B cell (primary cell): Measurements from ENCODE around the gene EFNA3. TPM values are rescaled to one million over a fixed set of nuclear protein-coding genes. Genes with fewer than 3 reads are reported as not detected.

Experiments
- ATAC-seq: fragments of 200-7000 bp; cut with Tn5 transposase; one replicate; pipeline ENCODE4 v1.10.0; 2021; ENCODE audit warnings: low read depth, mild to moderate bottlenecking, moderate number of reproducible peaks, moderate library complexity
- CTCF ChIA-PET: fragments of 350-600 bp; sonication (Branson Sonifier 250); formaldehyde crosslinking; loops from one replicate; lab custom pipeline; 2021; ENCODE audit warnings: antibody characterized with exemption, inconsistent platforms; lab: Charles Lee
- POLR2A ChIA-PET: fragments of 350-600 bp; sonication (Branson Sonifier 250); formaldehyde crosslinking; loops from one replicate; lab custom pipeline; 2021; ENCODE audit warnings: antibody characterized with exemption; lab: Charles Lee
- DNase-seq: peaks from one replicate; pipeline ENCODE4 v3.0.0; 2013
- H2AFZ ChIP-seq: 2 replicates; pipeline ENCODE4 v1.6.1; 2012; ENCODE audit warnings: mild to moderate bottlenecking, low read depth, low read length; ENCODE audit not compliant: insufficient read depth, poor library complexity, severe bottlenecking
- H3K27ac ChIP-seq, 2 donors: 1 replicate in 1 of 2; 2 replicates in 1 of 2; pipeline ENCODE4 v1.5.1; 2012 to 2013; ENCODE audit warnings: low read length in 2 of 2, mild to moderate bottlenecking in 2 of 2, moderate library complexity in 1 of 2
- H3K27me3 ChIP-seq, 4 experiments: fragments of 200-600 bp in 1 of 4; sonication (generic) in 1 of 4; replicated peaks in 1 of 4; 1 replicate in 2 of 4; 2 replicates in 2 of 4; pipeline versions ENCODE4 v1.6.1 to v1.7.0; 2013 to 2016; ENCODE audit warnings: low read length in 3 of 4, mild to moderate bottlenecking in 2 of 4, mixed read lengths in 1 of 4, moderate library complexity in 1 of 4; ENCODE audit not compliant: insufficient read depth in 4 of 4, control insufficient read depth in 3 of 4; ENCODE audit errors: control extremely low read depth in 1 of 4
- H3K36me3 ChIP-seq, 2 experiments: replicated peaks in 1 of 2; 1 replicate in 1 of 2; 2 replicates in 1 of 2; pipeline versions ENCODE4 v1.6.1 to v1.7.1; 2013; ENCODE audit warnings: low read length in 1 of 2; ENCODE audit not compliant: insufficient read depth in 2 of 2, control insufficient read depth in 1 of 2; ENCODE audit errors: control extremely low read depth in 1 of 2, extremely low read depth in 1 of 2
- H3K4me1 ChIP-seq, 2 donors: fragments of 200-600 bp in 1 of 2; sonication (generic) in 1 of 2; 1 replicate in 1 of 2; 2 replicates in 1 of 2; pipeline versions ENCODE4 v1.5.1 to v1.6.1; 2013 to 2017; ENCODE audit warnings: low read length in 2 of 2; ENCODE audit not compliant: control insufficient read depth in 2 of 2, insufficient read depth in 2 of 2
- H3K4me2 ChIP-seq: replicated peaks from 2 replicates; pipeline ENCODE3; 2012; ENCODE audit warnings: mild to moderate bottlenecking, low read depth, low read length; ENCODE audit not compliant: poor library complexity, severe bottlenecking
- H3K4me3 ChIP-seq, 5 experiments: fragments of 200-600 bp in 1 of 5; sonication (generic) in 1 of 5; 1 replicate in 3 of 5; 2 replicates in 2 of 5; pipeline versions ENCODE4 v1.5.1 to v1.7.0; 2011 to 2016; ENCODE audit warnings: low read length in 4 of 5, mild to moderate bottlenecking in 4 of 5, low read depth in 2 of 5, control low read depth in 1 of 5, moderate library complexity in 1 of 5; ENCODE audit not compliant: insufficient read depth in 1 of 5; ENCODE audit errors: control extremely low read depth in 1 of 5, extremely low read depth in 1 of 5
- H3K79me2 ChIP-seq: fragments of 200-600 bp; sonication (generic); one replicate; pipeline ENCODE4 v1.6.0; 2016; ENCODE audit warnings: low read length; ENCODE audit not compliant: control insufficient read depth, insufficient read depth
- H3K9ac ChIP-seq: fragments of 200-600 bp; sonication (generic); 2 replicates; pipeline ENCODE4 v1.6.1; 2017; ENCODE audit warnings: mild to moderate bottlenecking, low read length, moderate library complexity
- H3K9me3 ChIP-seq, 3 donors: one replicate each; pipeline versions ENCODE4 v1.6.1 to v1.7.1; 2013; ENCODE audit warnings: low read length in 2 of 3; ENCODE audit not compliant: control insufficient read depth in 2 of 3, insufficient read depth in 1 of 3; ENCODE audit errors: control extremely low read depth in 1 of 3
- H4K20me1 ChIP-seq: 2 replicates; pipeline ENCODE4 v1.6.0; 2012; ENCODE audit warnings: mild to moderate bottlenecking, low read length; ENCODE audit not compliant: insufficient read depth, control insufficient read depth, poor library complexity, severe bottlenecking
- H3K27ac Mint-ChIP-seq: one replicate; pipeline ENCODE4 v1.8.0; 2021; ENCODE audit warnings: mixed read lengths
- H3K27me3 Mint-ChIP-seq: one replicate; pipeline ENCODE4 v1.8.0; 2021; ENCODE audit warnings: mixed read lengths
- H3K4me1 Mint-ChIP-seq: one replicate; pipeline ENCODE4 v1.8.0; 2021; ENCODE audit warnings: mixed read lengths
- H3K4me3 Mint-ChIP-seq: one replicate; pipeline ENCODE4 v1.8.0; 2021; ENCODE audit warnings: mixed read lengths
- H3K9me3 Mint-ChIP-seq: one replicate; pipeline ENCODE4 v1.8.0; 2022; ENCODE audit warnings: mixed read lengths; ENCODE audit not compliant: insufficient read depth
- EZH2 ChIP-seq: IDR thresholded peaks from 2 replicates; pipeline ENCODE4 v1.6.1; 2012; ENCODE audit warnings: borderline replicate concordance, low read depth, mild to moderate bottlenecking, moderate library complexity, low read length; ENCODE audit not compliant: insufficient read depth, poor library complexity, severe bottlenecking
- WGBS: methylation state at CpG from one replicate; pipeline ENCODE4 v1.1.5; 2013; ENCODE audit warnings: missing lambda C conversion rate; ENCODE audit not compliant: insufficient coverage; 5-methylcytosine and 5-hydroxymethylcytosine counted together
- intact Hi-C: fragments of 100-400 bp; cut with micrococcal nuclease; formaldehyde crosslinking; loops from one replicate; pipeline ENCODE4 v1.10.0; 2022
- polyA plus RNA-seq: library from polyadenylated mRNA; depleted of rRNA; stranded (reverse); fragments of >200 nt; gene quantifications from 2 replicates; pipeline ENCODE4 v1.2.3, GENCODE V29; 2012
- total RNA-seq, 2 donors: library from RNA; stranded (reverse); fragments of 120-200 nt in 1 of 2; gene quantifications; 1 replicate in 1 of 2; 2 replicates in 1 of 2; pipeline versions ENCODE4 v1.2.3 to v1.2.4, GENCODE V29; 2013 to 2022
- TF ChIP-seq, protein P1 (sequence below): fragments of 200-600 bp; IDR thresholded peaks from one replicate; pipeline ENCODE4 v1.8.0; 2022; ENCODE audit warnings: antibody characterized with exemption, mild to moderate bottlenecking

Gene EFNA3
- total and polyA plus RNA-seq, 2 donors (not counting 1 experiment from before 2014, with no cell fraction given), result 1.6 to 3.2 TPM

DNA sequence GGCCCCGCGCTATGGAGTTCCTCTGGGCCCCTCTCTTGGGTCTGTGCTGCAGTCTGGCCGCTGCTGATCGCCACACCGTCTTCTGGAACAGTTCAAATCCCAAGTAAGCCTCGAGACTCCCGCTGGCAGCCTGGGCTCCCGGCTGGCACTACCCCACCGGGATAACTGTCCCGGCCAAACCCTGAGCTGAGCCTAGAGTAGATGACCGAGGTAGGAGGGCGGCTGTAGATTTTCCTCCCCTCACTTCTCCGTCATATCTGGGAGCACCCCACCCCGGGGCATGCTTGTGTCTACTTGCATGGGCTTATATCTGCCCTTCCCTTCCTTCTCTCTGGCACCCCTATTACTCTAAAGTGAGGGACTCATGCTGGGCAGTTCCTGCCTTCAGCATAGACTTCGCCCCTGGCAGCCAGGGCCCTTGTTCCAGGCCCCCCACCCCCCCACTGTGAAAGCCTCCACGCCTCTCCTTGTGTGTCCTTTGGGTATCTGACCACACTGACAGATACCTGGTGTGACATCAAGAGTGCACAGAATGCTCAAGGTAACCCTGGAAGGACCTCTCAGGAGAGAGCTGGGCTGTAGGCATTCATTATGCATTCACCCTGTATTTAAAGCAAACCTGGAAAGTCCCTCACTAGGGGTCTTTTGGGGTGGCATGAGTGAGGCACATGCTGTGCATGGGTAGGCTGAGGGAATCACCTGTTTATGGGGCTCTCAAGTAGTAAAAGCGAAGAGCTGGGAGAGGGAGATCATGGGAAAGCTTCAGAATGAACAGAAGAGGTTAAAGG is 49.5 kb downstream of the EFNA3 start:
- Histone ChIP-seq H2AFZ (peak overlapping the region; percentile 71), H3K4me1 (peaks cover 34 to 36% of the 10 kb centered on the region in 2 donors), H3K79me2 (no peaks in the 10 kb centered on the region), H3K36me3 (no peaks in the 10 kb centered on the region), H3K27ac (no peak overlapping the region), H3K27me3 (peaks cover 0 to 54% (median 27%) of the 10 kb centered on the region in 4 experiments), H3K4me3 (peak overlapping the region; percentile 13 to 58 (median 48)), H4K20me1 (peaks cover 8% of the 10 kb centered on the region), H3K9ac (peak overlapping the region; percentile 64), H3K4me2 (peak overlapping the region; percentile 98), H3K9me3 (peaks cover 0 to 7% (median 0%) of the 10 kb centered on the region in 3 donors)
- H3K27me3 Mint-ChIP-seq, result peaks cover 48% of the 10 kb centered on the region
- ChIA-PET CTCF (interaction anchor here (0.7 to 3.2 kb wide), 8 partner anchors 24 to 46 kb away, joined by 3 to 15 read pairs (median 4); partner anchors contain the start of gene KRTCAP2), POLR2A (interaction anchor here (0.5 to 1.1 kb wide), 2 partner anchors 15 to 45 kb away, joined by 3 read pairs; partner anchors contain the start of gene KRTCAP2)
- intact Hi-C loops, result loop anchor here (1.0 to 5.0 kb wide), 3 partner anchors 12 to 39 kb away; partner anchors contain the start of gene DPM3
- H3K9me3 Mint-ChIP-seq, result no peaks in the 10 kb centered on the region
- ATAC-seq, result no peak
- peak; percentile 37 for DNase-seq
- H3K27ac Mint-ChIP-seq, result peak overlapping the region; percentile 26
- peaks cover 34% of the 10 kb centered on the region for H3K4me1 Mint-ChIP-seq
- H3K4me3 Mint-ChIP-seq, result peak overlapping the region; percentile 79
- 3% methylated on average over 10 of the region's 17 CpGs for WGBS
- no peak for TF ChIP-seq EZH2
- TF ChIP-seq, protein P1, sequence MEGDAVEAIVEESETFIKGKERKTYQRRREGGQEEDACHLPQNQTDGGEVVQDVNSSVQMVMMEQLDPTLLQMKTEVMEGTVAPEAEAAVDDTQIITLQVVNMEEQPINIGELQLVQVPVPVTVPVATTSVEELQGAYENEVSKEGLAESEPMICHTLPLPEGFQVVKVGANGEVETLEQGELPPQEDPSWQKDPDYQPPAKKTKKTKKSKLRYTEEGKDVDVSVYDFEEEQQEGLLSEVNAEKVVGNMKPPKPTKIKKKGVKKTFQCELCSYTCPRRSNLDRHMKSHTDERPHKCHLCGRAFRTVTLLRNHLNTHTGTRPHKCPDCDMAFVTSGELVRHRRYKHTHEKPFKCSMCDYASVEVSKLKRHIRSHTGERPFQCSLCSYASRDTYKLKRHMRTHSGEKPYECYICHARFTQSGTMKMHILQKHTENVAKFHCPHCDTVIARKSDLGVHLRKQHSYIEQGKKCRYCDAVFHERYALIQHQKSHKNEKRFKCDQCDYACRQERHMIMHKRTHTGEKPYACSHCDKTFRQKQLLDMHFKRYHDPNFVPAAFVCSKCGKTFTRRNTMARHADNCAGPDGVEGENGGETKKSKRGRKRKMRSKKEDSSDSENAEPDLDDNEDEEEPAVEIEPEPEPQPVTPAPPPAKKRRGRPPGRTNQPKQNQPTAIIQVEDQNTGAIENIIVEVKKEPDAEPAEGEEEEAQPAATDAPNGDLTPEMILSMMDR, result no peak
